ENCODE data around the gene ZNF222.

ZNF222 gene

GRCh38 chr19:44051650-44052402 lies 26.6 kb downstream of the ZNF222 start, which contains the start of gene ZNF223:
Gene ZNF223 (plus strand): TSS chr19:44052036. CDS start chr19:44055177, 3,141 bp downstream.
- peak; percentile 97 for DNase-seq (ENCODE audit: low spot score)

- DNase-seq (ENCODE audit: low spot score), result no peak
Observed at GRCh38 chr19:44055870-44056269, 30.7 kb downstream of the ZNF222 start.

- no peak for DNase-seq (ENCODE audit: low spot score)
Observed at GRCh38 chr19:44059229-44059628, 34.0 kb downstream of the ZNF222 start.

- no peak for DNase-seq (ENCODE audit: low spot score)
Observed at GRCh38 chr19:44061038-44061437, 35.9 kb downstream of the ZNF222 start.

GRCh38 chr19:44066305-44066704 lies 41.1 kb downstream of the ZNF222 start:
- no peak for DNase-seq (ENCODE audit: low spot score)

GRCh38 chr19:44069415-44069814 lies 44.2 kb downstream of the ZNF222 start:
- DNase-seq (ENCODE audit: low spot score), result no peak

GRCh38 chr19:44071824-44072542 lies 46.8 kb downstream of the ZNF222 start, which contains the start of gene ZNF284:
Gene ZNF284 (plus strand): TSS chr19:44072159. CDS start chr19:44076390, 4,231 bp downstream.
- DNase-seq (ENCODE audit: low spot score), result peak; percentile 91

GRCh38 chr19:44072543-44073401 lies 47.6 kb downstream of the ZNF222 start:
- peak; percentile 35 for DNase-seq (ENCODE audit: low spot score)

- no peak for DNase-seq (ENCODE audit: low spot score)
Observed at GRCh38 chr19:44076325-44076724, 51.1 kb downstream of the ZNF222 start.

Measured in GM03348 (cell line).